GM21447 (cell line): ENCODE measurements around the gene MYMK.

Experiments used
- ATAC-seq: cut with Tn5 transposase; IDR thresholded peaks from one replicate; pipeline ENCODE4 v1.9.1; 2021; ENCODE audit not compliant: unreplicated experiment

Gene MYMK

GRCh38 chr9:133536080-133536479 is 11.3 kb upstream of the MYMK start:
- no peak for ATAC-seq

- no peak for ATAC-seq
Observed at GRCh38 chr9:133535306-133535877, 10.6 kb upstream of the MYMK start.

- ATAC-seq = no peak
Observed at GRCh38 chr9:133534346-133535291, 9.9 kb upstream of the MYMK start, which contains the start of gene ADAMTSL2. Gene ADAMTSL2, plus strand, starts transcription at chr9:133534704. Its CDS starts 2,009 bp downstream, at chr9:133536713.

GRCh38 chr9:133533857-133534256 is 9.1 kb upstream of the MYMK start:
- no peak for ATAC-seq

- no peak for ATAC-seq
Observed at GRCh38 chr9:133532937-133533668, 8.3 kb upstream of the MYMK start.

- no peak for ATAC-seq
Observed at GRCh38 chr9:133531293-133531692, 6.5 kb upstream of the MYMK start.

- ATAC-seq = no peak
Observed at GRCh38 chr9:133529874-133530273, 5.1 kb upstream of the MYMK start.

GRCh38 chr9:133529457-133529856 is 4.7 kb upstream of the MYMK start:
- ATAC-seq = no peak

- ATAC-seq = no peak
Observed at GRCh38 chr9:133528876-133529241, 4.1 kb upstream of the MYMK start.

GRCh38 chr9:133528001-133528875 is 3.5 kb upstream of the MYMK start:
- no peak for ATAC-seq

- no peak for ATAC-seq
Observed at GRCh38 chr9:133527444-133527920, 2.7 kb upstream of the MYMK start.

GRCh38 chr9:133526721-133527321 is 2.1 kb upstream of the MYMK start:
- ATAC-seq = no peak

- no peak for ATAC-seq
Observed at GRCh38 chr9:133525677-133526076, 918 bp upstream of the MYMK start.

GRCh38 chr9:133524146-133524545 is 613 bp downstream of the MYMK start:
- ATAC-seq = no peak

GRCh38 chr9:133523106-133523505 is 1.7 kb downstream of the MYMK start:
- no peak for ATAC-seq

- ATAC-seq = no peak
Observed at GRCh38 chr9:133522073-133522910, 2.5 kb downstream of the MYMK start.

- no peak for ATAC-seq
Observed at GRCh38 chr9:133521122-133522072, 3.4 kb downstream of the MYMK start.
